GM10266 (cell line): ENCODE measurements around the gene ATG4C.
"Not testable (repeated sequence)": the region's sequence is repeated elsewhere in the genome, so short reads cannot be mapped to it uniquely, and the experiment has no call there.

Experiments used
- DNase-seq: peaks from one replicate; pipeline ENCODE4 v3.0.0; 2012; ENCODE audit errors: extremely low spot score
- TF ChIP-seq, protein P1 (sequence below): IDR thresholded peaks from 2 replicates; pipeline ENCODE4 v1.5.1; 2012; ENCODE audit warnings: mild to moderate bottlenecking, low read depth; ENCODE audit not compliant: control insufficient read depth, insufficient read depth; ENCODE audit errors: missing control alignments

The ATG4C gene

DNA sequence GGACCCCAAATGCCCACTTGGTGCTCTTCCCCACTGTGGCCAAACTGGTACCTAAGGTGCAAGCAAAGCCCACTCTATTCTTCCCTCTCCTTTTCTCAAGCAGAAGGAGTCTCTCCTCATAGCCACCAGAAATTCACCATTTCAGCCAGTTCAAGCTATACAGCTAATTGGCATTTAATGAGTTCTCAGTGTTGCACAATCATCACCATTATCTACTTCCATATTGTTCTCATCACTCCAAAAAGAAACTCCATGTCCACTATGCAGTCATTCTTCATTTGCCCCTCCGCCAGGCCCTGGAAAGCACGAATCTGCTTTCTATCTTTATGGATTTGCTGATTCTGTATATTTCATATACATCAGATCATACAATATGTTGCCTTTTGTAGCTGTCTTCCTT lies 9.9 kb upstream of the ATG4C start:
- DNase-seq = no peak
- TF ChIP-seq, protein P1, sequence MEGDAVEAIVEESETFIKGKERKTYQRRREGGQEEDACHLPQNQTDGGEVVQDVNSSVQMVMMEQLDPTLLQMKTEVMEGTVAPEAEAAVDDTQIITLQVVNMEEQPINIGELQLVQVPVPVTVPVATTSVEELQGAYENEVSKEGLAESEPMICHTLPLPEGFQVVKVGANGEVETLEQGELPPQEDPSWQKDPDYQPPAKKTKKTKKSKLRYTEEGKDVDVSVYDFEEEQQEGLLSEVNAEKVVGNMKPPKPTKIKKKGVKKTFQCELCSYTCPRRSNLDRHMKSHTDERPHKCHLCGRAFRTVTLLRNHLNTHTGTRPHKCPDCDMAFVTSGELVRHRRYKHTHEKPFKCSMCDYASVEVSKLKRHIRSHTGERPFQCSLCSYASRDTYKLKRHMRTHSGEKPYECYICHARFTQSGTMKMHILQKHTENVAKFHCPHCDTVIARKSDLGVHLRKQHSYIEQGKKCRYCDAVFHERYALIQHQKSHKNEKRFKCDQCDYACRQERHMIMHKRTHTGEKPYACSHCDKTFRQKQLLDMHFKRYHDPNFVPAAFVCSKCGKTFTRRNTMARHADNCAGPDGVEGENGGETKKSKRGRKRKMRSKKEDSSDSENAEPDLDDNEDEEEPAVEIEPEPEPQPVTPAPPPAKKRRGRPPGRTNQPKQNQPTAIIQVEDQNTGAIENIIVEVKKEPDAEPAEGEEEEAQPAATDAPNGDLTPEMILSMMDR = no peak

- TF ChIP-seq, protein P1 = no peak
- no peak for DNase-seq
Observed at GRCh38 chr1:62774971-62775595, 8.8 kb upstream of the ATG4C start.

DNA sequence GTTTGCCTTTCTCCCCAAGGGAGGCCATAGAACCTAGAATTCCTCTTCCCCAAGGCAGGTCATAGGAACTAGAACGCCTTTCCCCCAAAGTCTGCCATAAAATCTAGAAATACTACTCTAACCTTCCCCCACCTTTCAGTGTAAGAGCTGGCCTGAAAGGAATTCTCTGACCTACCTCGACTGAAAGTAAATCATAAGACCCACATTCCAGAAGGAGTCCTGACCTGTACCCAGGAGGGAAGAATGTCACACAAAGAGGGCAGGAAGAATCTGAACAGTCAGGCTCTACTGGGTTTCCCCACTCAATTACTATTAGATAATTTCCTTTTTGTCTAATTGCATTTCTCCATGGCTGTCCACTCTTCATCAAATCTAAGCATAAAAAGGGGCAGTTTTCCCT lies 5.7 kb upstream of the ATG4C start:
- TF ChIP-seq, protein P1 = no peak
- DNase-seq = no peak

DNA sequence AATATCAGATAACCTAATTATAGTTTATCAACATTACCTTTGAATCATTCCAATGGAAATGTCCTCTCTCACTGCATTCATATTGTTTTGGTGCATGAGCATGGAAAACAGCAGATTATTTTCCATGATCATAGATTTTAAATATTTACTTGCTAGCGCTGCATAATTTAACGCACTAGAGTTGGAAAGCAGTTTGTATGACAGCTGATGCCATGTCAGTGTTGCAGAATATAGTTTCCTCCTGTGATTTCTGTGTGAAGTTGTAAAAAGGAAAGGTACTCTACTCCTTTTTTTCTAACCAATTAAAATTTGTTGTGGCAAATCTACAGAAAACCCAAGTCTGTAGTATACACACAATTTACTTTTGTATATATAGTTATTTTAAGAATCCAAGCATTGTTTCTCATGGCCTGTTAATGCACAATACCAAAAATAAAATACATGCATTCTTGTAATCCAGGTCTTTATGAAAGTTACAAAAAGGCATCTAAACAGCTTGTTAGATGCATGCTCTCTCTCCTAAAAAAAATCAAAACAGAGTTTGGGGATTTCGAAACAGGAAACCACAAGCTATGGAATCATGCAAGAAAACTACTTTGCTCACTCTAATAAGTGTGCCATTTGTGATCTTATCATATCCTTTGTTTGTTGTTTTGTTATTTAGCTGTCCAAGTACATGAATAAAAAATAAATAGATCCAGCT lies 1.9 kb upstream of the ATG4C start:
- no peak for DNase-seq
- TF ChIP-seq, protein P1 = no peak

GRCh38 chr1:62782544-62783212 lies 1.3 kb upstream of the ATG4C start:
- DNase-seq = not testable (repeated sequence)

GRCh38 chr1:62784509-62785365 lies 805 bp downstream of the ATG4C start:
- peak; percentile 26 for DNase-seq
- TF ChIP-seq, protein P1 = no peak

- TF ChIP-seq, protein P1 = no peak
- DNase-seq = no peak
Observed at GRCh38 chr1:62790716-62791115, 6.8 kb downstream of the ATG4C start.
